ENCODE results near the gene PRCC.

DNA sequence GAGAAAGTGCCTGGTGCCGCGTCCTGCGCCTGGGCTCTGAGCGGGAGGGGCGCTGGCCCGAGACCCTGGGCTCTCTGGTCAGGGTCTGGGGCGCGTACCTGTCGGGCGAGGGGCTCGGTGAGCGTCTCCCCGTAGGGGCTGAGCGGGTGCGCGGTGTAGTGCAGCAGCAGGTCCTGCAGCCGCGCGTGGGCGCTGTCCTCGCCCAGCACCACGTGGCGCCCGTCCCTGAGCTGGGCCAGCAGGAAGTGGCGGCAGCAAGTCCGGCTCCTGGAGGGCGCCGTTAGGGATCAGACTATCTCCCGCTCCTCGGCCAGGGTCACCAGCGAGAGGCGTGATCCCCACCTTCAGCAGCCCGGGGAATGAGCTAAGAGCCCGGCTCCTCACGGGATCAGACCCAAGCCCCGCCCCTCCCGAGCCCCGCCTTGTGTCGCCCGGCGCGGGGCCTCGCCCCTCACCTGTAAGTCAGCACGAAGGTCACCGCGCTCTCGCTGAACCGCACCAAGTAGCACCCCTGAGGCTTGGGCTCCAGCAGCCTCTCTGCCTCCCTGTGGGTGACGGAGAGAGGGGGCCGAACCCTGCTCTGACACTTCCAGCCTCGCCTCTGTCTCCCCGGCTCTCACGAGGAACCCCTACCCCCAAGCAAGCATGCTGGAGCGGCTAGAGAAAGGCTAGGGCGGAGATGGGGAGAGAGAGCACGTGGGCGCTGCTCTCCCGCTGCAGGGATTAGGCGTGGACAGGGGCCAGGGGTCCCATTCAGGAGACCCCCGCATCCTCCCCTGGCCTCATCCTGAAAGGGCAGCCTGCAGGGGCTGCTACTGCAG is 46.6 kb downstream of the PRCC start:
- TF ChIP-seq BHLHE40 (IDR thresholded peaks at IDR 0.05; ENCODE audit: borderline replicate concordance), result no peak
- no peak for TF ChIP-seq NFRKB (IDR thresholded peaks at IDR 0.05)
